SJSA1 (cell line): ENCODE results near the gene LRRC56. TPM values are rescaled to one million over a fixed set of nuclear protein-coding genes. Genes with fewer than 3 reads are reported as not detected.
"Not testable (repeated sequence)": the region's sequence is repeated elsewhere in the genome, so short reads cannot be mapped to it uniquely, and the experiment has no call there.

Experiments
- DNase-seq, 2 experiments: peaks; one replicate each; pipeline ENCODE4 v3.0.0-alpha.2; 2015 to 2020; ENCODE audit warnings: low spot score in 2 of 2, low read depth in 1 of 2
- H3K27ac ChIP-seq: fragments of 250-450 bp; sonication (Bioruptor Pico); 2 replicates; pipeline ENCODE4 v1.5.1; 2020; ENCODE audit warnings: mild to moderate bottlenecking, moderate library complexity
- H3K27me3 ChIP-seq: fragments of 250-450 bp; sonication (Bioruptor Pico); replicated peaks from 2 replicates; pipeline ENCODE4 v1.5.1; 2020; ENCODE audit warnings: mild to moderate bottlenecking, moderate library complexity
- H3K36me3 ChIP-seq: fragments of 250-450 bp; sonication (Bioruptor Pico); 2 replicates; pipeline ENCODE4 v1.5.1; 2020; ENCODE audit warnings: mild to moderate bottlenecking
- H3K4me1 ChIP-seq: fragments of 250-450 bp; sonication (Bioruptor Pico); replicated peaks from 2 replicates; pipeline ENCODE4 v1.6.1; 2021; ENCODE audit warnings: mild to moderate bottlenecking
- H3K4me3 ChIP-seq: fragments of 250-450 bp; sonication (Bioruptor Pico); 2 replicates; pipeline ENCODE4 v1.5.1; 2020; ENCODE audit warnings: mild to moderate bottlenecking
- H3K9me3 ChIP-seq: fragments of 250-450 bp; sonication (Bioruptor Pico); replicated peaks from 2 replicates; pipeline ENCODE4 v1.5.1; 2020; ENCODE audit warnings: mild to moderate bottlenecking
- total RNA-seq: library from RNA; depleted of rRNA; stranded (reverse); fragments of >200 nt; shearing (Covaris generic); gene quantifications from 2 replicates; pipeline ENCODE4 v1.2.3, GENCODE V29; 2014

Gene LRRC56
- total RNA-seq, 1 experiment from 2014 or later: 0.05 TPM

GRCh38 chr11:506238-506994 lies 30.9 kb upstream of the LRRC56 start:
- Histone ChIP-seq H3K27me3 (no peaks in the 10 kb centered on the region), H3K36me3 (peaks cover 6% of the 10 kb centered on the region; the same call in 1 of the 2 replicates), H3K9me3 (no peaks in the 10 kb centered on the region), H3K4me3 (peak overlapping the region; percentile 64), H3K4me1 (peaks cover 5% of the 10 kb centered on the region), H3K27ac (peak overlapping the region; percentile 98)
- peak; percentile 85 to 93 for DNase-seq

GRCh38 chr11:506995-507726 lies 30.2 kb upstream of the LRRC56 start, which contains the start of gene RNH1:
Gene RNH1 (minus strand): TSS chr11:507242. CDS start chr11:502162, 5,080 bp downstream.
- peak; percentile 80 to 95 for DNase-seq
- Histone ChIP-seq H3K27ac (peak within 1 kb of the TSS; percentile 98), H3K4me3 (peak within 1 kb of the TSS; percentile 64), H3K4me1 (peaks cover 5% of the 10 kb centered on the region), H3K9me3 (no peaks in the 10 kb centered on the region), H3K27me3 (no peaks in the 10 kb centered on the region), H3K36me3 (peaks cover 6% of the 10 kb centered on the region; the same call in 1 of the 2 replicates)

GRCh38 chr11:507727-508515 lies 29.4 kb upstream of the LRRC56 start:
- Histone ChIP-seq H3K4me1 (peaks cover 5% of the 10 kb centered on the region), H3K27me3 (no peaks in the 10 kb centered on the region), H3K36me3 (peaks cover 6% of the 10 kb centered on the region; the same call in 1 of the 2 replicates), H3K27ac (peak overlapping the region; percentile 81), H3K9me3 (no peaks in the 10 kb centered on the region), H3K4me3 (peak overlapping the region; percentile 64)
- DNase-seq: no peak

- H3K9me3 ChIP-seq: no peaks in the 10 kb centered on the region
- no peak overlapping the region for H3K27ac ChIP-seq
- no peaks in the 10 kb centered on the region for H3K27me3 ChIP-seq
- H3K4me1 ChIP-seq: peaks cover 5% of the 10 kb centered on the region
- no peak for DNase-seq
- no peak overlapping the region for H3K4me3 ChIP-seq
- H3K36me3 ChIP-seq: peaks cover 6% of the 10 kb centered on the region; the same call in 1 of the 2 replicates
Observed at GRCh38 chr11:508956-509355, 28.4 kb upstream of the LRRC56 start.

- Histone ChIP-seq H3K4me1 (no peaks in the 10 kb centered on the region; the same call in 1 of the 2 replicates), H3K4me3 (no peak overlapping the region), H3K36me3 (peaks cover 6% of the 10 kb centered on the region; the same call in 1 of the 2 replicates), H3K27me3 (no peaks in the 10 kb centered on the region), H3K27ac (no peak overlapping the region), H3K9me3 (no peaks in the 10 kb centered on the region)
- DNase-seq: no peak
Observed at GRCh38 chr11:512761-513595, 24.3 kb upstream of the LRRC56 start.

GRCh38 chr11:514606-515005 lies 22.7 kb upstream of the LRRC56 start:
- Histone ChIP-seq H3K4me3 (no peak overlapping the region), H3K9me3 (no peaks in the 10 kb centered on the region), H3K36me3 (no peaks in the 10 kb centered on the region), H3K27ac (no peak overlapping the region), H3K4me1 (no peaks in the 10 kb centered on the region), H3K27me3 (no peaks in the 10 kb centered on the region)
- DNase-seq: no peak

- H3K4me1 ChIP-seq: no peaks in the 10 kb centered on the region
- H3K27me3 ChIP-seq: no peaks in the 10 kb centered on the region
- no peak overlapping the region for H3K27ac ChIP-seq
- H3K36me3 ChIP-seq: no peaks in the 10 kb centered on the region
- no peak overlapping the region for H3K4me3 ChIP-seq
- no peak for DNase-seq
- no peaks in the 10 kb centered on the region for H3K9me3 ChIP-seq
Observed at GRCh38 chr11:515131-515530, 22.2 kb upstream of the LRRC56 start.

GRCh38 chr11:516400-516799 lies 20.9 kb upstream of the LRRC56 start:
- Histone ChIP-seq H3K4me1 (no peaks in the 10 kb centered on the region), H3K36me3 (no peaks in the 10 kb centered on the region), H3K9me3 (no peaks in the 10 kb centered on the region), H3K27me3 (no peaks in the 10 kb centered on the region), H3K27ac (no peak overlapping the region), H3K4me3 (no peak overlapping the region)
- DNase-seq: no peak

- H3K9me3 ChIP-seq, DNase-seq, H3K4me3 ChIP-seq, H3K36me3 ChIP-seq, H3K27me3 ChIP-seq, H3K4me1 ChIP-seq, H3K27ac ChIP-seq: not testable (repeated sequence)
Observed at GRCh38 chr11:516918-517685, 20.2 kb upstream of the LRRC56 start.

- Histone ChIP-seq H3K27me3 (no peaks in the 10 kb centered on the region), H3K36me3 (no peaks in the 10 kb centered on the region), H3K9me3 (no peaks in the 10 kb centered on the region), H3K4me1 (no peaks in the 10 kb centered on the region), H3K4me3 (no peak overlapping the region), H3K27ac (no peak overlapping the region; the same call in 1 of the 2 replicates)
- DNase-seq: peak; percentile 89 to 95
Observed at GRCh38 chr11:518463-519202, 18.7 kb upstream of the LRRC56 start.

- DNase-seq: no peak
- H3K4me3 ChIP-seq: no peak overlapping the region
Observed at GRCh38 chr11:520428-521176, 16.7 kb upstream of the LRRC56 start.

More at GRCh38 chr11:520428-521176, 16.7 kb upstream of the LRRC56 start:
- Histone ChIP-seq H3K36me3 (no peaks in the 10 kb centered on the region), H3K4me1 (no peaks in the 10 kb centered on the region), H3K27ac (no peak overlapping the region), H3K27me3 (no peaks in the 10 kb centered on the region), H3K9me3 (no peaks in the 10 kb centered on the region)
